DMS 273 treated with DMSO at 0.1 percent for 48 hours (cell line): ENCODE data around the gene LIPC.

Experiments
- DNase-seq: peaks from one replicate; lab custom pipeline; 2025; lab: John Stamatoyannopoulos, UW

The LIPC gene

DNA sequence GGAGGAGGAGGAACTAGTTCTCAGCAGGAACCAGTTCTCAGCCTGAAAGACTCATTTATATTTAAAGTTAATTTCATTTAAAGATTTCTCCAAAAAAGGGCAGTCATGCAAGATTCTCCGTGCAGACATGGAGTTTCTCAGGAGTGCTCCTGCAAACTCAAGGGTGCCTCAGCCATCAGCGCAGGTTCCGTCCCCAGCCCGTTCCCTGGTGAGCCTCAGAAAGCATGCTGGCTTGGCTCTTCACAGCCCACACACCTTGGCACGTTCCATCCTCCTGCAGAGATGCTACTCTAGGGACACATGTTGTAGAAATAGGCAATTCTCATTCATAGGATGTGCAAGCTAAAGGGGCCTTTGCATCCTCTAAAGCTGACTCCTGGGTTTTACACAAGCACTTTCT, 123.0 kb downstream of the LIPC start:
- no peak for DNase-seq

DNA sequence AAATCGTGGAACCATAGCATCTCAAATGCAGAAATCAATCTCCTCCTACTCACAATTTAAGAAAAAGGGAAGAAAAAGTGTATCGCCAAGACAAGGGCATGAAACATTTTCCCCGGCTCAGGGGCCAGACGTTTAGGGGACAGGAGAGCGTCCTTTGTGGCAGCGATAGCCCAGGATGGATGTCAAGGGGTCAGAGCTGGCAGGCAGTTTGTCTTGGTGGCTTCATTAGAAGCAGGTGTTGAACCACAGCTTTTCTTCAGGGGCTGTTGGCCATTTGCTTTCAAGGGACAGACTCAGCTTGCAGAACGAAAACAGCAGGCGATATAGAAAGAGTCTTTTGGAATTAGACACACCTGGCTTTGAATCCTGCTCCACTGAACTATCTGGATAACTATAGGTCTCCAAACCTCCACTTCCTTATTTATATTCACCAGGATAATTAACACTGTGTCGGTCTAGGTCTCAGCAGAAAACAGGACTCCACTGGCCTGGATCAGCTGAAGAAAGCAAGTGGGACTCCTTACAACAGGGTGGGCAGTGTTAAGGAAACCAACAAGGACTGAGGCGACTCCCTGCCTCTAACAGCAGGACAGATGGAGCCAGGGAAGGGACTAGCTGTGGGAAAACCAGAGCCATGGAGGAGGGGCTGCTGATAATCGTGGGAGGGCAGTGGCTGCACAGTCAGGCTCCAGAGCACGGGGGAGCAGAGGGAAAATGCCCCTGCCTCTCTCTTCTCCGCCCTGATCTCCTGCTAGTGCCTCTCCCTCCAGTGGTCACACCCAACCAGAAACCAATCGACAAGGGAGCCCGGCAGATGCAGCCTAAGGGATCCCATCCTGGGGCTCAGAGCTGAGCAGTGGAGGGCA, 123.6 kb downstream of the LIPC start:
- DNase-seq = peak; percentile 43

DNA sequence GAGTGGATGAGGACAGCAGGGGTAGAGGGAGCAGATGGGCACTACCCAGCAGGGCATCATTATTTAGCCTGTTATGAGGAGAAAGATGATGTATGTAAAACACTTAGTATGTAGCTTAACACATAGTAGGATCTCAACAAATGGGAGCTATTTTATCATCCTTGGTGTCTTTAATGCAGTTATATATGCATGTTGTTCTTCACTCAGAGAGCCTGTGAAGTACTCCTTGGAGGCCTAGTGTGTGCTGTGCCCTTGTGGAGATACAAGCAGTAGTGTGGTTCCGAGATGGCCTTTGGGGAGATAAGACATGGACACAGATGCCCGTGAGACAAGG, 124.2 kb downstream of the LIPC start:
- no peak for DNase-seq

DNA sequence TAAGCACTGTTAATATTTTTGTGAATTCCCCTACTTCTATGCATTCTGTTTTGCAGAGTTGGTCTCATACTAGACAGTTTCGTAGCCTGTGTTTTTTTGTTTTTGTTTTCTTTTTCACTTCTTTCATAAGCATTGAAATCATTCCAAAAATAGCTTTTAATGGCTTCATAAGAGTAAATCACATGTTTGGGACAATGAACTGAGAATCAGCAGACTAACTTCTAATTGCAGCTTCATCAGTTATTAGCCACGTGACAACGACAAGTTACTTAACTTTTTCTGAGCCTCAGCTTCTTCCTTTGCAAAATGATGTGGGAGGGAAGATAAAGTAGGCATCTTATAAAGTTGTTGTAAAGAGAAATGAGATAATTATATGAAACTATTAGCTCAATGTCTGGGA, 124.8 kb downstream of the LIPC start:
- no peak for DNase-seq

DNA sequence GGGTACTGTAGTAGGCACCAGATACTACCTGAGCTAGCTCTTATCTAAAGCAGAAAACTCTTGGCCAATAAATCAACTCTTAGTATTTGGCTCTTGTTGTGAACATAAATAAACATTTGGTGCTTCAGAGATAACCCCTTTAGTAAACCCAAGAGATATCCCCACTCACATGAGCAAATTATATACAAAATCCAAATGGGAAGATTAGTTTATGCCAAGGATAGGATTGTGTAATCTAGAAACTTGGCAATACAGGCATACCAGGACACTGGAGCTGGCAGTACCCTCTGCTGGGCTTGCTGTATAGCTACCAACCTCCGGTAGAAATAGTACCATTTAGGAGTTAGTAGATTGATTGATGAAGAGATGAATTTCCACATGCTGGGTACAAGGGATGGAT, 127.0 kb downstream of the LIPC start:
- no peak for DNase-seq

DNA sequence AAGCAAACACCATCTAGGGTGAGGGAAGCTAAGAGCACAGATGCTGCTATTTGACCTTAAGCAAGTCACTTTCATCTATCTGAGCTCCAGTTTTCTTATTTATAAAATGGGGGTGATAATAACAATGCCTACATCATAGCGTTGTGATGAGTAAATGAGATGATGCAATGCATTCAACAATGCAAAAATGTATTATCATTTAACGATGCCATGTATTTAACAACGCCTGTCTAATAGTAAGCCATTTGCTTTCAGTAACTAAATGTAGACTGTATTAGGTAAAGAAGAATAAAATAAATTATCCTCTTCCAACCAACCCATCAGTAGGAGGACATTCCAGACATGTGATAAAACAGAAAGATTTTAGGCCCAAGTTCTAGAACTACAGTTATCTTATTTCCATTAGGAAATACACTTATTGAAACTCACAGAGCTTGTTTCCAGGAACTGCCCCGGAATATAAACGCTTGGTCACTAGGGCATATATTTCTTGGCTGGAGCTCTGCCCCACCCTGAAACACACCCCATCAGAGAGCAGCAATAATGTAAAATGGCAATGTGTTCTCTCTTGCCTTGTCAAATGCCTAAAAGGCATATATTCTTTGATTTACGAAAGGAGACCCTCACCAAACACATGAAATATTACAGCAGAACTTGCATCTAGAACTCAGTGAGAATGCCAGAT, 128.3 kb downstream of the LIPC start:
- DNase-seq = no peak

DNA sequence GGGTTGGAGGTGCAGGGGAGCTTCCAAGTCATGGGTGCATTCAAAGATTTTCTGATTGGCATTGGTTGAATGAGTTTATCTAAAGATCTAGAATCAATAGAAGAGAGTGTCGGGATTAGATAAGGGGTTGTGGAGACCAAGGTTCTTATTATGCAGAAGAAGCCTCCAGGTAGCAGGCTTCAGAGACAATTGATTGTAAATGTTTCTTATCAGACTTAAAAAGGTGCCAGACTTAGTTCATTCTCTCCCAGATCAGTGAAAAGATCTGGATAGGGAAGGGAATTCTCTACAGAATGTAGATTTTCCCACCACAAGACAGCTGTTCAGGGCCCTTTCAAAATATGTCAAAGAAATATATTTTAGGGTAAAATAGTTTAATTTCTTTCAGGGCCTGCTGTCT, 129.5 kb downstream of the LIPC start:
- no peak for DNase-seq

DNA sequence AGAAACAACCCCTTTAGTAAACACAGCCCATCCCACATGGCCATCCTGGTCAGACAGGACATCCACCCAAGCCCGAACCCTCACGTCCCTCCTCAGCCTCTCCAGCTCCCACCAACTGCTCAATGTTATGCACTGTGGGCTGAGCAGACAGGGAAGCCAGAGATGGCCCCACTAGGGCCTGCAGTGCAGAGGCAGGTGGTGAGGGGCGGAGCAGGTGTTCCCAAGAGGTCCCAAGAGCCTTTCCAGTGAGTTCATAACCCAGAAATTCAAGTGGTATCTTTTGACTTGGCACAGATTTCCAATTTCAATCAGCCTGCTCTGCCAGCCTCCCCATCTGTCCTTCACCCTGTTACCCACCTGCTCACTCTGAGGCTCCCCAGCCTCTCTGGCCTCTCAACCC, 130.3 kb downstream of the LIPC start:
- peak; percentile 87 for DNase-seq

DNA sequence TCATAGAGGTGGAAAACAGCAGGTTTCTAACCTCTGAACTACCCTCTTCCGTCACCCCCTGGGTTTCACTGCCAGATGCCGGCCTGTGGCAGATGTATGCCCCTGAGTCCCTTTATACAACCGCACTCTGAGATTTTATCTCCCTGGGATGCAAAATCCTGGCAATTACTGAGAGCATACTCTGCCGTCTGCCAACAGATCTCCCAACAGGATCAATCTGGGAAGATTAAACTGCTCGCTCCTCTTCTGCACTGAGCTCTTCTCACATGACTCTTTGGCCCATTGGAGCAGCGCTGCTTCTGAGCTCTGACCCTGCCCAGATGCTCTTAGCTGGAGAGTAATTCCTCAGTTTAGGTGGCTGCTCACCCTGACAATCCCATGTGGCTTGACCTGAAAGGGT, 133.2 kb downstream of the LIPC start:
- peak; percentile 87 for DNase-seq

DNA sequence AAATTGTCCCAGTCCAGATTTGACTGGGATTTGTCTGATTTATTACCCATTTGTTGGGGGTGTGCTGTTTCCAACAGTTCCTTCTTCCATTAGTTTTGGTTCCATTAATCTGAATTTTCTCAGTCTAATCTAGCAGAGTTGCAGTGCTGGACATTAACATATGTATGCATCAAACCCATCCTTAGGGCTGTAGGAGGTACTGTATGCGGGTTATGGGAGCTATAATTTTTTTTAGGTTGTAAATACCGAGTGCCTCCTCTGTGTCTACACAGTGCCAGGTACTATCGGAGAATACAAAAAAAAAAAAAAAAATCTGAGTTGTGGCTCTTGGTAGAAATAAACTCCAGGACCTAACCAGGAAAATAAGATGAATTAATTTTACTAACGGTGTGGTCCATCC, 133.8 kb downstream of the LIPC start:
- DNase-seq = no peak

DNA sequence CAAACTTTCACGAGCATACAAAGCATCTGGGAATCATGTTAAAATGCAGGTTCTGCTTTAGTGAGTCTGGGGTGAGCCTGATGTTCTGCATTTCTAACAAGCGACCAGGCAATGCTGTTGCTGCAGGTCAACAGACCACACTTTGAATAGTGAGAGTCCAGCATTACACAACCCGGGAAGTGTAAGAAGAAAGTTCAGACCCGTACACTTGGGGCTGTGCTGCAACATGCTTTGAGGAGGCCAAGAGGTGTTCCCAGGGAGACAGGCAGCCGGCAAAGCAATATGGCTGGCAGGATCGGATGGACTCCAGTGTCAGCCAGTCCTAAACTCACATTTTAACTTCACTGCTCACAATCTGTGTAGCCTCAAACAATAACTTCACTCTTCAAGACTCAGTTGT, 134.2 kb downstream of the LIPC start:
- DNase-seq = no peak

DNA sequence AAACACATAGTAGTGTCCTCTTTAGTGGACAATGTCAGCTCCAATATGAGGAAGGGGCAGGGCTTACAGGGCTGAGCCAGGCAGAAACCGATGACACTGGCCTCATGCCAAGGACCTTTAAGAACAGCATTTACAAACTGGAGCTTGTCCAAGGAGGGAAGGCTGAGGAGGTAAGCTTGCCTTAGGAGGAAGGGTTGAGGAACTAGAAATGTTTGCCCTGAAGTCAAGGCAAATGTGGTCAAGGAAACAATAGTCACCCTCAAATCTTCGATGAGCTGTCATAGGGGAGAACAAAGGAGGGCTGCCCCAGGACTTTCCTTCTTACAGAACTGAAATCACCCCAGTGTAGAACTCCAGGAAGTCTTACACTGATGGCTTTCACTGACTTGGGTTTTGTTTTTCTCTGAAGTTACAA, 136.4 kb downstream of the LIPC start:
- no peak for DNase-seq

DNA sequence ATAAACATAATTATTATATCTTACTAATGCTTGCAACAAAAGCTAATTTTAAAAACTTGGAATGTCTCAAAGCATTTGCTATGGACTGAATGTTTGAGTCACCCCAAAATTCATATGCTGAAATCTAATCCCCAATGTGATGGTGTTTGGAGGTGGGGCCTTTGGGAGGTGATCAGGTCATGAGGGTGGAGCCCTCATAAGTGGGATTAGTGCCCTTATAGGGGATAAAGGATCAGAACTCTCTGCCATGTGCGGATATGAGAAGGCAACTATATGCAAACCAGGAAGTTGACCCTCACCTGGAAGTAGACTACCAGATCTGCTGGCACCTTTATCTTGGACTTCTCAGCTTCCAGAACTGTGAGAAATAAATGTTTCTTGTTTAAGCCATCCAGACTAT, 137.7 kb downstream of the LIPC start:
- DNase-seq = no peak

DNA sequence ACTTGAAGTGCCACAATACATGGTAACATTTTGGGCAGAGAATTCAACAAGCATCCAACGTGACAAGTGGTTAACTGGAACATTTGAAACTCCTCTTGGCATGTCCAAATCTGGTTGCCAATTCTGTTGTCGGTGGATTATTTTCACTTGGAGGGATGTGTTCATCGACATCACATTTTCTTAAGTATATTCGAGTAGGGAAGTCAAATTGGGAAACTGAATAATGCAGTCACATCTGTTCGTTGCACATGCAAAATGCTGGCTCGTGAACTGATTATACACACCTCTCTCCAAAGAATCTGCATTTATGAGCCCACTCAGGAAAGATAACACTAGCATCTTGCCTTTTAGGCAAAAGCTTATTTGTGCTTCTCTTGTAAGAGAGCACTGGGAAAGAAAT, 139.7 kb downstream of the LIPC start:
- DNase-seq = no peak

DNA sequence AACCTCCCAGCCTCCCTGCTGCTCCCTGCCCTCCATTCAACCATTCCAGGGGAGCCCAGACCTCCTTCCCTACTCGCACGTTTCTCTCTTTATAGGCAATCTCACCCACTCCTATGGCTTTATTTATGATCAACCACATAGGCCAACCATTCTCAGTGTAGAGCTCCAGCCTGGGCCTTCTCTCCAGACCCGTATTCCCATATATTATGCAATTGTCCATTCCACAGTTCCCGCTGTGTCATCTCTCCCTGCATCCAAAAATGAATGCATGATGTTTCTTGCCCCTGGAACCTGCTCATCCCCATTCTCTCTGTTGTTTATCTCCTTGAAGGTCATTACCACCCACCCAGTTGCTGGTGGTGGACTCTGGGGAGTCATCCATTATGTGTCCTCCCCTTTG, 140.7 kb downstream of the LIPC start:
- no peak for DNase-seq

DNA sequence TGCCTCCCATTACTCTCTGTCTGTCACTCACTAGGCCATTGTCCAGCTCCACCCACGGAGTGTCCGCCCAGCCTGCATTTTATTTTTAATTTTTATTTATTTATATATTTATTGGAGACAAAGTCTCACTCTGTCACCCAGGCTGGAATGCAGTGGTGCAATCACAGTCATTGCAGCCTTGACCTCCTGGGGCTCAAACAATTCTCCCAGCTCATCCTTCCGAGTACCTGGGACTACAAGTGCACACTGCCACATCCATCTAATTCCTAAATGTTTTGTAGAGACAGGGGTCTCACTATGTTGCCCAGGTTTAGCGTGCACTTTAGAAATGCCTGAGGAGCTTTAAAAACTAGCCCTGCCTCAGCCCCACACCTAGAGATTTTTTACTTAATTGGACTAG, 141.5 kb downstream of the LIPC start:
- no peak for DNase-seq

DNA sequence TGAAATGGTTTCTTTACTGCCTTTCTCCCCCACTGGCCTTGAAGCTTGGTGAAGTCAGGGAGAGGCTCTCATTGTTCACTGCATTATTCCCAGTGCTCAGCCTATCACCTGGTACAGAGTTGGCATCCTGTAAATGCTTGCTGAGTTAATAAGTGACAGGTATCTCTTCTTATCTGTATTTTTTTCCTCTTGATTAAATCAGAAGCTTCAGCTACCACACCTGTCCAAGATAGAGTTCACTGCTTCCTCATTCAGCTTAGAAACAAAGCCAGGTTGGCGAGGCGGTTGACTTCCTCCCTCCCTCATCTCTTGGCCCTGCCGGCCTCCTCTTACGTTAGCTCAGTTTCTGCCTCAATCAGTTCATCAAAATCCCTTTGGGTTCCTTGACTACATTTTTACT, 142.8 kb downstream of the LIPC start:
- no peak for DNase-seq

DNA sequence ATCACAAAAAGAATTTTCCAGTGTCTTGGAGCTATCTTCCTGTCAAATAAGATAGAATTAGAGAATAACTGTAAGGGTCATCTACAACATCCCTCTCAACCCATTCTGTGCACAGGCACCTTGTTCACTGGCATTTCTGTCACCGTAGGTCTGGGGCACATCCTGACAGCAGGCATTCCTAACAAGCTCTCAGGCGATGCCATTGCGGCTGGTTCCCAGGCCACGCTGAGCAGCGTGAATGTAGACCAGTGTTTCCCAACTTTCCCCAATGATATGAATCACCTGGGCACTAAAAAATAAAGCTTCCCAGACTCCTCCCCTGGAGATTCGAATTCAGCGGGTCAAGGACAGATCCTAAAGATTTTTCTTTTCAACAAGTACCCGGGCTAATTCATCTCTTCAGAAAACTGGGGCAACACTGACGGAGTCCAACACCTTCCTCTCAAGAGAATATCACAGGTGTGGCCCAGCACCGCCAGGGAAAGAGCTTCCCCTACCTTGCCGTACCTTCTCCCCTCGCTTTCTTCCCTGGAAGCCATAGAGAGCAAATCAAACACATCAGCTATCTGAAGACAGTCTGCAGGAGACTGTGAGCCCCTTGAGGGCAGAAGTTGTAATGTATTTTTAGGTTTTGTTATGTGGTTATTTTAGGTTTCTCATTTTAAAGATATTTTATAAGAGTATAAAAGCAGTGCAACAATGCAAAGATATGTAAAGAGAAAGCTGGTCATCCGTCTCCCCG, 143.4 kb downstream of the LIPC start:
- DNase-seq = no peak

DNA sequence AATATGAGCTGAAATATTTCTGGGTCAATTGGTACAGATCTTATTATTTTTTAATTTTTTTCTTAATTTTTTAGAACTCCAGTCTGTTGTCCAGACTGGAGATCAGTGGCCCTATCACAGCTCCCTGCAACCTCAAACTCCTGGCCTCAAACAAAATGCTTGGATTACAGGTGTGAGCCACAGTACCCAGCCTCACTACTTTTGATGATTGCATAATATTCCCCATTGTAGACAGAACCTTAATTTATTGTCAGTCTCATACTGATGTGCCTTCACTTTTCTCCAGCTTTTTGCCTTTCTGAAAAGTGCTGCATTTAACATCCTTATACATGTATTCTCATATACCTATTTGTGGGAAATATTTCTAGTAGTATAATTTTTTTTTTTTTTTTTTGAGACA, 144.9 kb downstream of the LIPC start:
- no peak for DNase-seq

DNA sequence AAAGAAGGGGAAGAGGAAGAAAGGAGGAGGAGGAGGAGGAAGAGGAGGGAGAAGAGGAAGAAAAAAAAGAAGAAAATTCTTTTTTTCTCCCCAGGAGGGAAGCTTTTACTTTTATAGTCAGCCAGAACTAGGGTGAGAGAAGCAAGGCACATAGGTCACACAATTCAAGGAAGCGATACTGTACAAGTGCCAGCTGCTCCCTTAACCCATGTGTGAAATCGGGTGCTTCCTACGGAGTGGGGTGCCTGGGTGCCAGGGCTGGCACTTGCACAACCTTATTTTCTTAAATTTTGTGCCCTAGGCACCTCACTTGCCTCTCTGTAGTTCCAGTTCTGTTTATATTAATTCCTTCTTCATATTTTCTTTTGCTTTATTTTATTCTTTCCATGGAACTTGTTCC, 150.4 kb downstream of the LIPC start:
- DNase-seq = no peak

DNA sequence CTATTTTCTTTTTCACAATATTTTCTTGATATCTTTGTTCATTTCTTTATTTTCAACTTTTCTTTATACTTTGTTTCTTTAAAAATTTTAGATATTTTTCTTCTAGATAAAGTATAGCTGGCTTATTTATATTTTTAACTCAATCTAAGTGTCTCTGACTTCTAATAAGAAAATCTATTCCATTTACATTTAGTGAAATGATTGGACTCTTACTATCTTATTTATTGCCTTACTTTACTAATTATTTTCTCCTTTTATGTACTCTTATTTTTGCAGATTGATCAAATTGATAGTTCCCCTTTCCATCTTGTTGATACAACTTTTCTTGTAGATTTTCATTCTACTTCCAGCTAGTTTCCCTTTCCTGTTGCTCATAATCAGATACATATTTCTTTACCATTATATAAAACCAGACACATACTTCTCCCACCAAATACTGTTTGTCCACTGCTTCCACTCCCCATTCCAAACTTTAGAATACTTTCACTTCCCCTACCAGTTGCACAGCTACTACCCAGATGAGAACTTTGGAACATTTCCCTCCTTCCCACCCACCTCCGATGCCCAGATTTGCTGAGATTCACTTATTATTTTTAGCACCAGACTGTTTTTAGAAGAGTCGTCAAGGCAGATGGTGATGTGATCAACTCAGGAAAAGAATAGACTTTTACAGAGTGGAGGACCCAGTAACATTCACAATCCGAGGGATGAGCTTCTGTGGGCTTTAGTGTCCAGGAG, 151.5 kb downstream of the LIPC start:
- no peak for DNase-seq

DNA sequence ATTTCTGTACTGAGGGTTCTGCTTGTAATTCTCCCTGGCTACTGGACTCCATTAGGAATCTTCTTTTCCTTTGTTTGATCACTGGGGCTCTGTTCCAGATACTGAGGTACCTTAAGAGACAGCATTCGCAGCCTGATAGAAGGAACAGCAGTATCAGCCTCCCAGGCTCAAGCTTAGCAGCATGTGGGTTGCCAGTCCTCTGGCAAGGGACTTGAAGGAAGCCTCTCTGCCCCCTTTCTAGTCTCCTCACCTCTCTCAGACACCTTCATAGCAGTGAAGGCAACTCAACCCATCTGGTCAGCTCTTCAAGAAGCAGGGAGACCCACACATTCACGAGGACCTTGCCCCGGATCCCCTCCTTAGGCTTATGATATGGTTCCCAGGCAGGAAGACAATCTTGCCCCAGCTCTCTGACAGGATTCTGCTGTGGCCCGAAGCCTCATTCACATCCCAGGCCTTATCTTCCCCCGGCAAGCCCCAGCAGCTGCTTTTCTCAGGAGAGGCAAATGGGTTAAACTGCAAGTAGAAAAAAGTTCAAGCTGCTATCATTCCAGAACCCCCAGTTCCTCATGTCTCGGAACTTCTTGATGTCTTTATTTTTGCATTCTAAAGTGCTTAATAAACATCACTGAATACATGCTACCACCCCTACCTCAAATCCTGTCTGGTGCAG, 153.1 kb downstream of the LIPC start:
- no peak for DNase-seq
